Raji (cell line): ENCODE measurements around the gene SERGEF.

ENCODE experiments used
- POLR2A ChIP-seq: IDR thresholded peaks from 2 replicates; pipeline ENCODE4 v1.6.1; 2011; ENCODE audit warnings: low read depth, low read length, control low read depth; ENCODE audit not compliant: insufficient read depth

The SERGEF gene

DNA sequence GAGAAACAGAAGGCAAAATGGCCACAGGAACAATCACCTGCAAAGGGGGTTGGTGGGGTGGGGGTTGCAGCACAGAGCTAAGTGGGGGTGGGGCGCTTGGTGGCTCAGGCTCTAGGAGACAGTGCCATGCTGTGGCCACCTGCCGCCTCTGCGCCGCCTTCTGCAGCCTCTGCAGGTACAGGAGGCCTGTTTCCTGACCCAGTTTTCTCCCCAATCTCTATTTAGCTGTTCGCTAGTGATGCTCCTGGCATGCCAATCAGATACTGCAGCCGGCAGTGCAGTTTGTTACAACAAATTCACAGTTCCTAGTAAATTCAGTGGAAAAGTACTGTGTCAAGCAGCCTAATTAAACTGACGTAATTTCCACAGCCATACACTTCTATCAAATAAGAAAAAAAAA lies 106.4 kb downstream of the SERGEF start:
- no peak for TF ChIP-seq POLR2A

DNA sequence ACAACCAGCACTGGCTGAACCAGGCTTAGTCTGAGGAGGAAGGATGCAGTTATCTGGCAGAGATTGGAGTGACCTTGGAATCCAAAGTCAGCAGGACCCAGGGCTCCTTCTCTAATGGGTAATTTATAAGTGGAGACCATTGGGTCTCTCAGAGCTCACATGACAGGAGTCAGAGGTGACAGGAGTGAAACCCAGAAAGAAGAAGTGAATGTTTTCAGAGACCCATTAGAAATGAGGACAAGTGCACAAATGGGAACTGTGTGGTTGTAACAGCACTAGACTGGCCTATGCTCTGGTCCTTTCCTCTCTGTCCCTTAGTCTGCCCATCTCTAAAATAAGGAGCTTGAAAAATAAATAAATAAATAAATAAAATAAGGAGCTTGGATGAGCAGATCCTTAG lies 107.4 kb downstream of the SERGEF start:
- TF ChIP-seq POLR2A, result no peak

DNA sequence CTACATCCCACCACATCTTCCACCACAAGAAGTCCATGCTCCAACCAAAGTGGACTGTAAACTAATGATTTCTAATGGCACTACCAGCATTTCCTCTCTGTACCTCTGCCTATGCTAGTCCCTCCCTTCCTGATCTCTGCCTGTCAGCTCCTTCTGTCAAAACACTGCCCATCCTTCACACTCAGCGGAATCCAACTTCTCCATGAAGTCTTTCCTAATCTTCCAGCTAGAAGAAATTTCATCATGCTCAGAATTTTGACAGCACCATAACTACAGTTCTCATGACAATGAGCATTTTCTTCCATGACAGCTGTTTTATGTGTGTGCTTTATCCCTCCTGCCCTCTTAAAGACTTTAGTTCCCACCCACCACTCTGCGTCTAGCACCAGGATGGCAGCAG lies 111.4 kb downstream of the SERGEF start:
- no peak for TF ChIP-seq POLR2A

DNA sequence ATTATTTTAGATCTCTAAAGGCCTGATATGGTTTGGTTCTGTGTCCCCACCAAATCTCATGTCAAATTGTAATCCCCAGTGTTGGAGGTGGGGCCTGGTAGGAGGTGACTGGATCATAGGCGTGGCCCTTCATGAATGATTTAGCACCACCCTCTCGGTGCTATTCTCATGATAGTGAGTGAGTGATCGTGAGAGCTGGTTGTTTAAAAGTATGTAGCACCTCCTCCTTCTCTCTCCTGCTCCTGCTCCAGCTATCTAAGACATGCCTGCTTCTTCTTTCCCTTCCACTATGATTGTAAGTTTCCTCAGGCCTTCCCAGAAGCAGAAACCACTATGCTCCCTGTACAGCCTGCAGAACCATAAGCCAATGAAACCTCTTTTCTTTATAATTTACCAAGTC lies 114.1 kb downstream of the SERGEF start:
- TF ChIP-seq POLR2A, result no peak

DNA sequence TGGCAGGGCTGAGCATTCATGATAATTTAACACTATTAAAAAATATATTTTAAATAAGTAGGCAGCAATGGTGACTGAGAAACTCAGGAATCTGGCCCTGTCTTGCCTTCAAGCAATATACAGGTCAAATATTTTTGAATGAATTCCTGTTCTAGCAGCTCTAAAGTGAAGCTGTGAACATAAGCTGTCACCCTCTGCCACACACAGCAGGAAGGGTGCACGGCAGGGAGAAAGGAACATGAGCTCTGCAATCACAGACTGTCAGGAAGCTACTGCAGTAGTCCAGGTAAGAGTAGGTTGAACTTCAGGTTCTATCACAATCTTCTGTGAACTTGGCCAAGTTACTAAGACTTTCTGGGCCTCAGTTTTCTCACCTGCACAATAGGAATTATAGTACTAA lies 114.8 kb downstream of the SERGEF start:
- TF ChIP-seq POLR2A, result no peak

DNA sequence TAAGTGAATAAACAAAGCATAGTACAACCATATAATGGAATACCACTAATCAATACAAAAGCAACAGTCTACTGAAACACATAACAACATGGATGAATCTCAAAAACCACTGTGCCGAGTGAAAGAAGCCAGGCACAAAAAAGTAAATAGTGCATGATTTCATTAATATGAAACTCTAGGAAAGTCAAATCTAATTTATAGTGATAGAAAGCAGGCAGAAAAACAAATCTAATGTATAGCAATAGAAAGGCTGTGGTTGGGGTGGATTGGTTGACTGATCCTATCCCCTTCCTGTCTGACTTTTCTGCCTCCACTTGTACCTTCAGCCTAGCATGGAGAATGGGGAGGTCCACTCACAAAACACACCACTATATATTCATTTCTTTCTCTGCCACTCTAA lies 115.4 kb downstream of the SERGEF start:
- TF ChIP-seq POLR2A, result no peak

DNA sequence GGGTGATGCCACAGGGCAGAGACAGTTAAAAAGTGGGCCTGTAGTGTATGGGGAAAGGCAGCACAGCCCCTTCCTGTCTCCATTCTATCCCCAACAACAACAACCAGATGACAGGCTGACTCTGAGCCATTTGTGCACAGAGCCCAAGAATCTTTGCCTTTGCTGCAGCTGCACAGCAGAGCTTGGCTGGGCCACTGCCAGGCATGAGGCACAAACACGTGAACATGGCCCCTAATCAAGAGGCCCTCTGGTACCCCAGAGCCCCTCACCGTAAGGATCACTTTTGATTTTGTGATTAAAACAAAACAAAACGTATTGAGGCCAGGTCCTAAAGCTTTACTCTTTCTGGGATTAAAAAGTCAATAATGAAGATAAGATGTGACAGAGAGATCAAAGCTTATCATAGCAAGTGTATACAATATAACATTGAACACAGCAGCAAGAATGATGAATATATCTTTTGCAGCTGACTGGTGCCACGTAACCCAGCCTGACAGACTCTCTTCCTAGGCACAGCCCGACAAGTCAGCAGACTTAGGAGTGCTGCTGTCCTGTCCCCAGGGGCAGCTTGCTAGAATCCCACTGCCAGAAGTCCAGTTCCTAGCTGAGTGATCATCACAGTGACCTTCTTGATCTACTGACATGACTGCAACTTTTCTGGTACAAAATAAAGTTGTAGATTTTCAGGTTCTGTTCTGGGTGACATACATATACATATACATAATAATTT lies 117.8 kb downstream of the SERGEF start:
- no peak for TF ChIP-seq POLR2A

DNA sequence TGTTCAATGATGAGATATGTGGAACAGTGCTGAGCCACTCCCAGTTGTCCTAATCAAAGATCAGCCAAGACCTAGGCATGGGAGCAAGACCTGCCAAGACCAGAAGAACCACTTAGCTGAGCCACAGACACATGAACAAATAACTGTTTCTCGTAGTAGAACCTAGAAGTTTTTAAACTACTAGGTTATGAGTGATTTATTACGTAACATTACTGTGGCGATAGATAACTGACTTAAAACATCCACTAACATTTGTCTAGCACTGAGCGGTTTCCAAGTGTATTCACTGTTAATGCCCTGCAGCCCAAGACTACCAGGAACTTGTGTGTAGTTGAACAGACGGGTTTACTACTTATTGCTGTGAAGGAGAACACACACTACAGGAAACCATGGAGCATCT lies 120.4 kb downstream of the SERGEF start:
- no peak for TF ChIP-seq POLR2A

DNA sequence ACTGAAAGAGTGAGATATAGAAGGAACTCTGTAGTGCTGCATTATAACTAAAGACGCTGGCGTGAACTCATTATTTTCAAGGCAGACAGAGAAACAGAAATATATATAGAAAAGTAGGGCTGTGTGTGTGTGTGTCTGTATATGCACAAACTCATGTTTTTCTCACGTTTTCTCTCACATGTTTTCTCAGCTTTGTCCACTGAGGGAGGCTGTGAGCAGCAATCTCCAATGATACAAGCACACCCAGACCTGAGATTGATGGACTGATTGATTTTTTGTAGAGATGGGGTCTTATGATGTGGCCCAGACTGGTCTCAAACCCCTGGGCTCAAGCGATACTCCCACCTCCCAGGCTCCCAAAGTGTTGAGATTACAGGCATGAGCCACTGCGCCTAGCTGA lies 122.5 kb downstream of the SERGEF start:
- no peak for TF ChIP-seq POLR2A

DNA sequence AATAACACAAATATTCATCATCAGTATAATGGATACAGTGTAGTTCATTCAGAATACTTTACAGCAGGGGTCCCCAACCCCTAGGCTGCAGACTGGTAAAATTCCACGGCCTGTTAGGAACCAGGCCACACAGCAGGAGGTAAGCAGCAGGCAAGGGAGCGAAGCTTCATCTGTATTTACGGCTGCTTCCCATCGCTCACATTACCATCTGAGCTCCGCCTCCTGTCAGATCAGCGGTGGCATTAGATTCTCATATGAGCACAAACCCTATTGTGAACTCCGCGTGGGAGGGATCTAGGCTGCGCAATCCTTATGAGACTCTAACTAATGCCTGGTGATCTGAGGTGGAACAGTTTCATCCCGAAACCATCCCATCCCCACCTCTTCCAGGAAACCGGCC lies 125.1 kb downstream of the SERGEF start:
- TF ChIP-seq POLR2A, result no peak

DNA sequence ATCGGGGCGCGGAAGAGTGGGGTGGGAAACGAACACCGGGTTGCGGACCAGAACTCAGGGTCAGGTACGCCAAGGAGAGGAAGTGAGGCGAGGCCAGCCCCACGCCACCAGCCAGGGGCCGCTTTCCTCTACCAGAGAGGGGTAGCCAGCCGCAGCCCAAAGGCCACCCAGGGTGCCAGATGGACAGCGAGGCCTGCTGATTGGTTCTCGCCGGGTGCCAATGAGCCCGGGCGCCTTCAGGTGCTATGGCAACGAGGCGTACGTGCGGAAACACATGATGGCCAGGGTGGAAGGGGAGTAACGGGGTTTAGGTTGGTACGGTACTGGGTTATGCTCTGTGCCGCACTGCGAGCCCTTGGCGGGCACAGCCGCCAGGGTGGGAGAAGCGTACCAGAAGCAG lies 128.9 kb downstream of the SERGEF start:
- no peak for TF ChIP-seq POLR2A

DNA sequence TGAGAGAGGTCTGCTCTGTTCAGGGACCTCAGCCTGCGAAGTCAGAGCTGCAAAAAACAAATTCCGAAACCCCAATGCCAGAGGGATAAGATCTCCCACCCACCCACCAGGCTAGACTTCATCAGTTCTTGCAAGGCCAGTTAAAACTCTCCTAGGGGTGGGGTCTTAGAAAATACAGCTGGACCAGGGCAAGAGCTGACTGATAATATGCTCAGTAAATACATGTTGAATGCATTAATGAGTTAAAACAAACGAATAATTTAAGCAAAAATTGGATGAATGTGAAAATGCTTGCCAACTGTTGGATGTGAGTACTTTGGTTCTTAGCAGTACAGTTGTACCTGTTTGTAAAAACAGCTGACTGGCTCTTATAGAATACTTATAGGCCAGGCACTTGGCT lies 129.8 kb downstream of the SERGEF start:
- no peak for TF ChIP-seq POLR2A

DNA sequence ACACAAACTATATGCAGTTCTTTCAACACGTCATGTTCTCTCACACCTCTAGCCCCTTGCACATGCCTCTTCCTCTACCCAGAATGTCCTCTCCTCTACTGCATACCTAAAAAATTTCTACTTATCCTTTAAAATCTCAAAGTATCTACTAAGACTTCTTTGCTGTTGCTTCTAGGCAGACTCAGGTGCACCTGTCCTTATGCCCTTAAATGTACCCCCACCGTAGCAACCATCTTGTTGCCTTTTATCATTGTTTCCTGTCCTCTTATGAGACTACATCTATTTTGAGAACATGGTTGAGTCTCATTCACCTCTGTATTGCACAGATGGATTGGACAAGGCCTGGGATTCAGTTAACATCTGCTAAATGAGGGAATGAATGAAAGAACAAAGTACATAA lies 134.1 kb downstream of the SERGEF start:
- TF ChIP-seq POLR2A, result no peak

DNA sequence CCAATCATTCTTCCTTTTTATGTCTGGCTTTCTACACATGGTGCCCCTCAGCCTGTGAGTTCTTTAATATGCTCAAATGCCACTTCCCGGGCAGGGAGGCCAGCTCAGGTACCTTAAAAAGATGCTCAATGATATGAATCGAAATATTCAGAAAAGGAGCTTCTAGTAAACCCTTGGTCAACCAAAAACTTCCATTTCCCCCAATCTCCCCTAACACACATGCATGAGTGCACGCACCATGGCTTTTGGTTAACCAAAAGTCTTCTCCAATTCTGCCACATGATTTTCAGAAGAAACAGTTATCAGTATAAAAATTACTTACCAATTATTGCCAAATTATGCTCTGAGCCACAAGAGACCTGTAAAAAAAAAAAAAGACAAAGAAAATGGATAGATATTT lies 135.0 kb downstream of the SERGEF start:
- TF ChIP-seq POLR2A, result no peak

DNA sequence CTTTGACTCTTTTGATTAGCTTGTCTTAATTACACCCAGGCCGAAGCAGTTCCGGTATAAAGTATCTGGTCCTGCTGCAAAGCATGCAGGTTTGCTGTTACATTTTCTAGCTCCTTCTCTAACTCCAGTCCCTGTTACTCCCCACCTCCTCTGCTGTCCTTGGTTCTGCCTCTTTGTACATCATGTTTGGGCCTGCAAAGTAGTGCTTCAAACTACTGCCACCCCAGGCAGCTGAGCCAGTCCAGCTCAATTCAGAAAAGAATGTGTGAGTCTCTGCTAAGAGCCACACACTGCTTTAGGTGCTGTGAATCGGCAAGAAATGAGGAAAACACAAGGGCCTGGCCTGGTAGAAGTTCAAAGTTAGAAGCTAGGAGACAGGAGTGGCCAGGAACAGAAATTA lies 136.0 kb downstream of the SERGEF start:
- no peak for TF ChIP-seq POLR2A

DNA sequence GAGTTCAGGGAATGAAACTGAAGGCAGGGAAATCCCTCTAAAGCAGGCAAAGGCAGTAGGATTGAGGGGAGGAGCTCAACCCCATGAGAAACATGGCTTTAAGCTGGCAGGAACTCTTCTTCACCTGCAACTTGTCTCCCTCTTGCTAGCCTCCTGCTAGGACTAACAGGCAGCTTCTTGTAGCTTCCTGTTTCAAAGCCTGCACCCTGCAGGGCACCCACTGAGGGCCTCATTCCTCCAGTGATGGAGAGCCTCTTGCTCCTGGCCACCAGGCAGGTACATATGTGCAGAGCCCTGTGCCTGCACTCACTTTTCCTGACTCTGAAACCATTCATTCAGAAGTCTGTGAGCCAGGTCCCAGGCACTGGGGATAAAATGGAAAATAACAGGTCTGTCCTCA lies 137.0 kb downstream of the SERGEF start:
- TF ChIP-seq POLR2A, result no peak

DNA sequence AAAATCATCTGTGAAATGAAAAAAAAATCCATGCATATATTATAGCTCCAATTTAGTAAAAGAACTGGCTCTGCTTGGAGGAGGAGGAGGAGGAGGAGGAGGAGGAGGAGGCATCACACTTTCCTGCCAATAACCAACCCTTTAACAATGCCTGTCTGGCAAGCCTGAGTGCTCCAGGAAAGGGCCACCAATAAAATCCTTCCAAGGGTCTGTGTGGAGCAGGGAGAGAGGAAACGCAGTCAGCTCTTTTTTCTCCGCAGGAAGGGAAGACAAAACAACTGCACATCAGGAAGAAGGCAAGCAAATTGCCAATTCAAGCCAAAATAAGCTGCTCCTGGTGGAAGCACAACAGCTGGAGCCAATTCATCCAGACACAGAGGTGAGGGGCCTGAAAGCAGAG lies 139.3 kb downstream of the SERGEF start:
- TF ChIP-seq POLR2A, result no peak
